NT2/D1 (cell line): ENCODE measurements around the gene PALLD.

ENCODE experiments used
- SUZ12 ChIP-seq: IDR thresholded peaks from 2 replicates; pipeline ENCODE4 v1.6.1; 2011; ENCODE audit not compliant: insufficient read length, insufficient read depth; ENCODE audit errors: extremely low read depth
- ZNF274 ChIP-seq: IDR thresholded peaks from 2 replicates; pipeline ENCODE4 v1.6.1; 2011; ENCODE audit warnings: mild to moderate bottlenecking, low read depth, low read length

- no peak for TF ChIP-seq ZNF274
- TF ChIP-seq SUZ12: no peak
Observed at GRCh38 chr4:168887809-168888208, 391.0 kb downstream of the PALLD start.
